Naive thymus-derived CD4-positive, alpha-beta T cell (primary cell): ENCODE results near the gene PLEKHA8. TPM values are rescaled to one million over a fixed set of nuclear protein-coding genes. Genes with fewer than 3 reads are reported as not detected.

Experiments
- ATAC-seq: fragments of 150-1000 bp; cut with Tn5 transposase; 2 replicates; pipeline ENCODE4 v1.10.0; 2021; ENCODE audit warnings: mild to moderate bottlenecking, moderate library complexity
- CTCF ChIA-PET: fragments of 350-600 bp; sonication (Branson Sonifier 250); formaldehyde crosslinking; loops from one replicate; lab custom pipeline; 2021; ENCODE audit warnings: antibody characterized with exemption; lab: Charles Lee
- POLR2A ChIA-PET: fragments of 350-600 bp; sonication (Branson Sonifier 250); formaldehyde crosslinking; loops from one replicate; lab custom pipeline; 2021; ENCODE audit warnings: antibody characterized with exemption, inconsistent platforms; lab: Charles Lee
- DNase-seq, 9 donors: peaks; one replicate each; pipeline versions ENCODE4 v3.0.0 to v3.0.0-alpha.2; 2020 to 2022; ENCODE audit warnings: mixed read lengths in 1 of 9
- H3K27ac ChIP-seq: one replicate; pipeline ENCODE4 v1.7.0; 2013; ENCODE audit warnings: mild to moderate bottlenecking, low read depth, low read length, moderate library complexity
- H3K27me3 ChIP-seq, 2 donors: one replicate each; pipeline ENCODE4 v1.7.0; 2013; ENCODE audit warnings: low read length in 2 of 2, mild to moderate bottlenecking in 2 of 2, moderate library complexity in 2 of 2; ENCODE audit not compliant: control insufficient read depth in 2 of 2, insufficient read depth in 2 of 2
- H3K36me3 ChIP-seq, 3 experiments: 1 replicate in 2 of 3; 2 replicates in 1 of 3; pipeline ENCODE4 v1.7.0; 2013; ENCODE audit warnings: low read length in 3 of 3, mild to moderate bottlenecking in 3 of 3, moderate library complexity in 1 of 3; ENCODE audit not compliant: insufficient read depth in 3 of 3, control insufficient read depth in 2 of 3
- H3K4me1 ChIP-seq, 2 donors: one replicate each; pipeline ENCODE4 v1.7.0; 2013; ENCODE audit warnings: low read length in 2 of 2, mild to moderate bottlenecking in 2 of 2, moderate library complexity in 1 of 2; ENCODE audit not compliant: control insufficient read depth in 2 of 2, insufficient read depth in 2 of 2
- H3K4me3 ChIP-seq: 2 replicates; pipeline ENCODE4 v1.7.0; 2013; ENCODE audit warnings: mild to moderate bottlenecking, low read length
- H3K9me3 ChIP-seq, 3 experiments: 1 replicate in 2 of 3; 2 replicates in 1 of 3; pipeline ENCODE4 v1.7.0; 2013; ENCODE audit warnings: low read length in 3 of 3; ENCODE audit not compliant: control insufficient read depth in 2 of 3
- H3K27ac Mint-ChIP-seq, 9 donors: one replicate each; pipeline ENCODE4 v1.8.0; 2020 to 2022; ENCODE audit warnings: mixed read lengths in 9 of 9, mild to moderate bottlenecking in 8 of 9, moderate library complexity in 5 of 9, inconsistent platforms in 2 of 9
- H3K27me3 Mint-ChIP-seq, 5 donors: one replicate each; pipeline ENCODE4 v1.8.0; 2021 to 2022; ENCODE audit warnings: mixed read lengths in 5 of 5, mild to moderate bottlenecking in 1 of 5
- H3K36me3 Mint-ChIP-seq, 5 donors: one replicate each; pipeline ENCODE4 v1.8.0; 2020 to 2022; ENCODE audit warnings: mixed read lengths in 5 of 5, mild to moderate bottlenecking in 3 of 5, inconsistent platforms in 1 of 5
- H3K4me1 Mint-ChIP-seq, 7 donors: one replicate each; pipeline ENCODE4 v1.8.0; 2020 to 2022; ENCODE audit warnings: mixed read lengths in 7 of 7, mild to moderate bottlenecking in 3 of 7, inconsistent platforms in 1 of 7
- H3K4me3 Mint-ChIP-seq, 10 donors: one replicate each; pipeline ENCODE4 v1.8.0; 2020 to 2022; ENCODE audit warnings: mild to moderate bottlenecking in 10 of 10, mixed read lengths in 10 of 10, moderate library complexity in 6 of 10, inconsistent platforms in 2 of 10
- H3K9me3 Mint-ChIP-seq, 11 donors: one replicate each; pipeline ENCODE4 v1.8.0; 2020 to 2022; ENCODE audit warnings: mixed read lengths in 11 of 11, mild to moderate bottlenecking in 4 of 11, inconsistent platforms in 1 of 11, moderate library complexity in 1 of 11
- intact Hi-C, 2 donors: fragments of 100-400 bp; cut with micrococcal nuclease; formaldehyde crosslinking; loops; one replicate each; pipeline ENCODE4 v1.15.1; 2023
- polyA plus RNA-seq, 2 donors: library from polyadenylated mRNA; unstranded; fragments of 300-500 nt; fragmentation: Illumina TruSeq; gene quantifications; one replicate each; pipeline ENCODE4 v1.2.3, GENCODE V29; 2021
- total RNA-seq, 6 experiments: library from RNA in 5 of 6; stranded (reverse) in 5 of 6; gene quantifications; 1 replicate in 5 of 6; 2 replicates in 1 of 6; pipeline ENCODE4 v1.2.3 and lab custom pipeline; 2021 to 2026

Gene PLEKHA8
- total and polyA plus RNA-seq, 7 experiments from 2014 or later: 3.3 to 14.1 (median 8.4) TPM

DNA sequence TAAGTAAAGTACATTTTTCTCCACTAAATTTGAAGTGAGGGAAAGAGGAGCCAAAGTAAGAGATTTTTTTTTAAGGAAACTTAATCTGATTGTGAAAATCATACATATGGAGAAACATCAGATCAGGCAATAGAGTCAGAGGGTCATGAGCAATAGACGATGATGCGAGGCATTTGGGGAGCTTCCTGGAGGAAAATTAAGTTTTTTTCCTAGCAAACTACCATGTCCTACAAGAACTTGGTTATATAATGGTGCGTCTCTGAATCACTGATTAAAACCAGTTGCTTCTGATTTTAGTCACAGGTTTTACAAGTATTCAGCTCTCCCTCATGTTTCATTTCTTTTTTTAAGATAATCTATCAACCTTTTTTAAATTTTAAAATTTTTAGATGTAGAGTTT is 54.5 kb downstream of the PLEKHA8 start:
- Histone ChIP-seq H3K36me3 (peaks cover 0 to 13% (median 0%) of the 10 kb centered on the region in 3 experiments), H3K4me3 (no peak overlapping the region), H3K9me3 (no peaks in the 10 kb centered on the region), H3K27me3 (no peaks in the 10 kb centered on the region), H3K4me1 (no peaks in the 10 kb centered on the region), H3K27ac (no peak overlapping the region)
- Mint-ChIP-seq H3K27ac (no peak overlapping the region), H3K4me1 (peaks cover 0 to 4% (median 0%) of the 10 kb centered on the region in 7 donors), H3K27me3 (no peaks in the 10 kb centered on the region), H3K4me3 (no peak overlapping the region), H3K9me3 (no peaks in the 10 kb centered on the region), H3K36me3 (peaks cover 0 to 49% (median 20%) of the 10 kb centered on the region in 5 donors)
- DNase-seq: no peak
- intact Hi-C loops: no loop called here
- no peak for ATAC-seq
- CTCF ChIA-PET: interaction anchor here (0.6 kb wide), 1 partner anchor 68 kb away, joined by 3 read pairs; no protein-coding TSS in a partner anchor
- POLR2A ChIA-PET: no interaction called here

DNA sequence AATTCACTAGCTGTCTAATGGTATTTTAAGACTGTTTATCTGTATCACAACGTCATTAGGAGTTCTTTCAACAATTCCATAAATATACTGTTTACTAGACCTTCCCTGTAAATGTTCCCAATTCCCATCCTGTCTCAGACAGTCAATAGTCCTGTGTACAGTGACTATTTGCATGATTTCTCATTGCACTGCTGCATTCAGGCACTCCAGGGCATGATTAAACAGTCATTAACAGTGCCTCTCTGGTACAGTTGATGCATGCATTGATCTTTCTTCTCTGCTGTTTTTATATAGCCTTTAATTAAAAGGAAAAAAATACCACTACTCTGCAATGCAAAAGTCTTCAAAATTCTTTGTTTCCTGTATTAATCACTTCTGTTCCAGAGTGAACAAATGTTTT is 55.1 kb downstream of the PLEKHA8 start:
- CTCF ChIA-PET: no interaction called here
- H3K36me3 Mint-ChIP-seq: peaks cover 0 to 43% (median 18%) of the 10 kb centered on the region in 5 donors
- H3K4me1 Mint-ChIP-seq: peaks cover 0 to 4% (median 0%) of the 10 kb centered on the region in 7 donors
- no peak for ATAC-seq
- H3K4me3 Mint-ChIP-seq: no peak overlapping the region
- Histone ChIP-seq H3K4me3 (no peak overlapping the region), H3K4me1 (no peaks in the 10 kb centered on the region), H3K27me3 (no peaks in the 10 kb centered on the region), H3K9me3 (no peaks in the 10 kb centered on the region), H3K36me3 (peaks cover 0 to 13% (median 0%) of the 10 kb centered on the region in 3 experiments), H3K27ac (no peak overlapping the region)
- no peak for DNase-seq
- H3K27ac Mint-ChIP-seq: no peak overlapping the region
- POLR2A ChIA-PET: no interaction called here
- intact Hi-C loops: no loop called here
- H3K9me3 Mint-ChIP-seq: no peaks in the 10 kb centered on the region
- H3K27me3 Mint-ChIP-seq: no peaks in the 10 kb centered on the region

DNA sequence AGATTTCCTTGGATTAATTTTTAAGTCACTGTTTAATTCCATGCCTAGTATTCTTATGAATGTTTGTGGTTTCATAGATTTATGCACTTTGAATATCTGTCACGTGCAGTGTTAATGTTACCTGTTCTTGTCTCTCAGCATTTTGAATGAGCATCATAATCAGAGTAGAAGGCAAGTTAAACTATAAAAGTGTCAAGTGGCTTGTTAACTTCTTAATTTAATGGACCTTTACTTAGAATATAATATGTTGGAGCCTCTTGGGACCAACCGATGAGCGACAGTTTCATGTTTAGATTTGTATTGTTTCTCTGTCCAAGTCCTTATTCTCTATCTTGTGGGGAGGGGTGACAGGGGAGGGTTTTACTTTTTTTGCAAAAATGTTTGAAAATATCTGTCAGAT is 56.0 kb downstream of the PLEKHA8 start:
- Mint-ChIP-seq H3K4me1 (peaks cover 0 to 4% (median 0%) of the 10 kb centered on the region in 7 donors), H3K4me3 (no peak overlapping the region), H3K27me3 (no peaks in the 10 kb centered on the region), H3K27ac (no peak overlapping the region), H3K9me3 (no peaks in the 10 kb centered on the region), H3K36me3 (peaks cover 0 to 37% (median 14%) of the 10 kb centered on the region in 5 donors)
- H3K9me3 ChIP-seq: no peaks in the 10 kb centered on the region
- ChIA-PET POLR2A (no interaction called here), CTCF (no interaction called here)
- peaks cover 0 to 4% (median 0%) of the 10 kb centered on the region in 3 experiments for H3K36me3 ChIP-seq
- H3K4me1 ChIP-seq: no peaks in the 10 kb centered on the region
- no peak overlapping the region for H3K27ac ChIP-seq
- intact Hi-C loops: no loop called here
- H3K27me3 ChIP-seq: no peaks in the 10 kb centered on the region
- no peak for DNase-seq
- no peak for ATAC-seq
- no peak overlapping the region for H3K4me3 ChIP-seq

DNA sequence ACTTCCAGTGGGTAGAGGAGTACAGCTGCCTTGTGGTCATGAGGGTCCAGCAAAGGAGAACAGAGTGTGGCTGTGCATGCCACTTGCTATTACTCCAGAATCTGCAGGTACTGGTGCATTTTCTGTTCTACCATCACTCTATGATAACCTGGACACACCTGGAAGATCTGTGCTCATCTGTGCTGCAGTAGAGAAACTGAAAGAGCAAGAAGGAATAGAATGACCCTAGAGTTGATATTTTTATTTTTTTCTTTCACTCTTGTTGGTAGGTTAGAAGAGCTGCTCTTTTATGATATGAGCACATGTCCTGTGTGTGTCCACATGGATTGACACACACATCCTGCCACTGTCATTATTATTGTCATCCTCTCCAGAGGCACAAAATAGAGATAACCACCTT is 58.3 kb downstream of the PLEKHA8 start:
- intact Hi-C loops: no loop called here
- H3K36me3 ChIP-seq: no peaks in the 10 kb centered on the region
- POLR2A ChIA-PET: no interaction called here
- Mint-ChIP-seq H3K4me3 (no peak overlapping the region), H3K4me1 (peaks cover 0 to 4% (median 0%) of the 10 kb centered on the region in 7 donors), H3K27me3 (no peaks in the 10 kb centered on the region), H3K9me3 (no peaks in the 10 kb centered on the region), H3K36me3 (peaks cover 0 to 21% (median 7%) of the 10 kb centered on the region in 5 donors), H3K27ac (no peak overlapping the region)
- no peaks in the 10 kb centered on the region for H3K9me3 ChIP-seq
- ATAC-seq: no peak
- no peaks in the 10 kb centered on the region for H3K4me1 ChIP-seq
- H3K4me3 ChIP-seq: no peak overlapping the region
- no peaks in the 10 kb centered on the region for H3K27me3 ChIP-seq
- no peak overlapping the region for H3K27ac ChIP-seq
- CTCF ChIA-PET: no interaction called here
- no peak for DNase-seq

DNA sequence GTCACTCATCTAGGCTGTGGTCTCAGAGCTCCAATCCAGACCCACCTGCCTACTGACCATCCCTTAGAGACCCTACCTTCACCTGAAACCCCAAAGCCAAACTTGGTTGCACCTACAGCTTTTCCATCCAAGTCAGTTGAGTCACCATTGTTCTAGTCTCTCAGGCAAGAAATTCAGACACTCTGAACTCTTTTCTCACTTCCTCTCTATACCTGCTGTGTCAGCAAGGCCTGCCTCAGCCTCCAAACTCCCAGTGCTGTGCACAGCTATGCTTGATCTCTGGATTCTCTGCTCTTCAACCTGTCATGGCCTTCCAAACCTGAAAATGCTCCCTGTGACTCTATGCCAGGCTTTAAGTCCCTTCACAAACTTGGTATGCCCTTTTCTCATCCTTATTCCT is 59.2 kb downstream of the PLEKHA8 start:
- no peak for DNase-seq
- Histone ChIP-seq H3K27me3 (no peaks in the 10 kb centered on the region), H3K4me1 (no peaks in the 10 kb centered on the region), H3K9me3 (no peaks in the 10 kb centered on the region), H3K27ac (no peak overlapping the region), H3K4me3 (no peak overlapping the region), H3K36me3 (no peaks in the 10 kb centered on the region)
- Mint-ChIP-seq H3K4me1 (peaks cover 0 to 4% (median 0%) of the 10 kb centered on the region in 7 donors), H3K4me3 (no peak overlapping the region), H3K9me3 (no peaks in the 10 kb centered on the region), H3K27me3 (no peaks in the 10 kb centered on the region), H3K27ac (no peak overlapping the region), H3K36me3 (peaks cover 0 to 20% (median 4%) of the 10 kb centered on the region in 5 donors)
- no peak for ATAC-seq
- intact Hi-C loops: no loop called here
- CTCF ChIA-PET: no interaction called here
- POLR2A ChIA-PET: no interaction called here

DNA sequence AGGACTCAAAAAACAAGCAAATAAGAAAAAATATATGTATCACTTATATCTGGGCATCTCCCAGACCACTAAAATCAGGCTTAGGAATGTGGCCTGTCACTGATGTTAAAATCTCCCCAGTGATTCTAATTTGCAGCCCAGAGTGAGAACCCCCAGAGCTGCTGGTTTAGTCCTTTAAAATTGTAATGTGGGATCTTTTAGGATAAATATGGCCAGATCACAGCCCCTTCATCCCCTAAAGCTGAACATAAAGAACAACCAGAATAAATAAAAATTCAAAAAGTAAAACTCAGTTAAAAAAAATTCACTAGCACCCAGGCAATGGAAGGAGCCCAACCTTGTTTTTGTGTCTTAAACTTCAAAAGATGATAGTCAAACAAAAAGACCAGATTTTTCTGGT is 60.1 kb downstream of the PLEKHA8 start:
- Mint-ChIP-seq H3K9me3 (no peaks in the 10 kb centered on the region), H3K4me1 (peaks cover 0 to 4% (median 0%) of the 10 kb centered on the region in 7 donors), H3K4me3 (no peak overlapping the region), H3K27ac (no peak overlapping the region), H3K36me3 (peaks cover 0 to 18% (median 4%) of the 10 kb centered on the region in 5 donors), H3K27me3 (no peaks in the 10 kb centered on the region)
- Histone ChIP-seq H3K4me3 (no peak overlapping the region), H3K27ac (no peak overlapping the region), H3K4me1 (no peaks in the 10 kb centered on the region), H3K27me3 (no peaks in the 10 kb centered on the region), H3K36me3 (no peaks in the 10 kb centered on the region), H3K9me3 (no peaks in the 10 kb centered on the region)
- ATAC-seq: no peak
- no peak for DNase-seq
- ChIA-PET CTCF (interaction anchor here (0.6 kb wide), 1 partner anchor 234 kb away, joined by 3 read pairs; no protein-coding TSS in a partner anchor), POLR2A (no interaction called here)
- intact Hi-C loops: no loop called here

DNA sequence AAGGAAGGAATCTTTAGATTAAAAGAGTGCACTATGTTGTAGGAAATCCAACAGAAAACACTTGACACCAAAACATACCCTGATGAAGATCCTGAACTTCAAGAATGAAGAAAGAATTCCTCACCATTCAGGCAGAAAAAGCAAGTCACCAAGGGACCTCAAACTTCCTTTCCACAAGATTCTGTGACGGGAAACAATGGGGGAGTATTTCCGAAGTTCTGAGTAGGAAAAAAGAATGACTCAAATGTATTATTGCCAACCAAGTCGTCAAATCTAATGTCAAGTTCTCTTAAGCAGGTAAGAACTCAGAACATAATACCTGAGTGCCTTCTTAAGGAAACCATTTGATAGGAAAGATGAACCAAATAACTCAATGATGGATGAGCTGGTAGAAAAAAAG is 61.9 kb downstream of the PLEKHA8 start:
- H3K9me3 Mint-ChIP-seq: peaks cover 0 to 3% (median 0%) of the 10 kb centered on the region in 11 donors
- Histone ChIP-seq H3K9me3 (no peaks in the 10 kb centered on the region), H3K36me3 (no peaks in the 10 kb centered on the region), H3K27ac (no peak overlapping the region), H3K27me3 (no peaks in the 10 kb centered on the region), H3K4me3 (no peak overlapping the region), H3K4me1 (no peaks in the 10 kb centered on the region)
- POLR2A ChIA-PET: no interaction called here
- CTCF ChIA-PET: no interaction called here
- H3K4me1 Mint-ChIP-seq: peaks cover 0 to 4% (median 0%) of the 10 kb centered on the region in 7 donors
- ATAC-seq (no peak), DNase-seq (no peak)
- no peak overlapping the region for H3K4me3 Mint-ChIP-seq
- no peak overlapping the region for H3K27ac Mint-ChIP-seq
- H3K36me3 Mint-ChIP-seq: peaks cover 0 to 21% (median 12%) of the 10 kb centered on the region in 5 donors
- H3K27me3 Mint-ChIP-seq: no peaks in the 10 kb centered on the region
- intact Hi-C loops: no loop called here
